Fibroblast of pulmonary artery (primary cell): Measurements from ENCODE around the gene AHCYL1.
A peak's percentile ranks its signal among the peaks of the same experiment; 100 is the strongest.

Experiments used
- DNase-seq: peaks from one replicate; pipeline ENCODE4 v3.0.0-alpha.2; 2010; ENCODE audit warnings: low read depth
- H3K4me3 ChIP-seq: replicated peaks from 2 replicates; pipeline ENCODE4 v1.5.1; 2011; ENCODE audit warnings: low read depth, mild to moderate bottlenecking, control low read depth, low read length, moderate library complexity
- CTCF ChIP-seq: IDR thresholded peaks from 2 replicates; pipeline ENCODE4 v1.5.1; 2011; ENCODE audit warnings: mild to moderate bottlenecking, control low read depth, low read length, inconsistent platforms; ENCODE audit errors: missing control alignments

The AHCYL1 gene

GRCh38 chr1:110056776-110057175, 72.2 kb downstream of the AHCYL1 start:
- DNase-seq: peak; percentile 30
- H3K4me3 ChIP-seq: no peak overlapping the region
- TF ChIP-seq CTCF: no peak

- TF ChIP-seq CTCF: no peak
These were observed 73.5 kb downstream of the AHCYL1 start for GRCh38 chr1:110057963-110058518.

GRCh38 chr1:110058591-110058990, 74.0 kb downstream of the AHCYL1 start:
- no peak for TF ChIP-seq CTCF
- DNase-seq: no peak
- H3K4me3 ChIP-seq: no peak overlapping the region

More at GRCh38 chr1:110057963-110058518, 73.5 kb downstream of the AHCYL1 start:
- no peak overlapping the region for H3K4me3 ChIP-seq
- DNase-seq: no peak

GRCh38 chr1:110059133-110059863, 74.7 kb downstream of the AHCYL1 start:
- no peak for TF ChIP-seq CTCF
- no peak for DNase-seq
- no peak overlapping the region for H3K4me3 ChIP-seq

GRCh38 chr1:110060034-110060661, 75.6 kb downstream of the AHCYL1 start:
- no peak overlapping the region for H3K4me3 ChIP-seq
- DNase-seq: peak; percentile 35
- TF ChIP-seq CTCF: peak; percentile 78

- no peak for DNase-seq
- no peak overlapping the region for H3K4me3 ChIP-seq
- TF ChIP-seq CTCF: no peak
These were observed 76.1 kb downstream of the AHCYL1 start for GRCh38 chr1:110060662-110061060.
